ENCODE measurements around the gene CAPN7. TPM values are rescaled to one million over a fixed set of nuclear protein-coding genes. Genes with fewer than 3 reads are reported as not detected.

The CAPN7 gene
- total and polyA plus RNA-seq, 9 donors, result 21.1 to 28.5 (median 23.1) TPM

- no peak for DNase-seq
- Histone ChIP-seq H3K27ac (ENCODE audit: low read length) (no peak overlapping the region), H3K4me1 (ENCODE audit: control insufficient read depth, insufficient read depth, low read length) (peaks cover 6% of the 10 kb centered on the region), H3K9me3 (replicated peaks; ENCODE audit: control insufficient read depth, low read depth, low read length) (no peaks in the 10 kb centered on the region), H3K4me3 (ENCODE audit: low read length) (no peak overlapping the region), H3K27me3 (ENCODE audit: control insufficient read depth, insufficient read depth, low read length) (no peaks in the 10 kb centered on the region), H3K36me3 (ENCODE audit: control insufficient read depth, insufficient read depth, low read length) (no peaks in the 10 kb centered on the region)
- WGBS (ENCODE audit: insufficient coverage), result 97% methylated on average over 8 of the region's 10 CpGs
These were observed 74.9 kb downstream of the CAPN7 start for GRCh38 chr3:15280853-15281532.

- no peaks in the 10 kb centered on the region for H3K36me3 ChIP-seq (ENCODE audit: control insufficient read depth, insufficient read depth, low read length)
- DNase-seq, result no peak
- no peak overlapping the region for H3K4me3 ChIP-seq (ENCODE audit: low read length)
- H3K27me3 ChIP-seq (ENCODE audit: control insufficient read depth, insufficient read depth, low read length), result no peaks in the 10 kb centered on the region
- WGBS (ENCODE audit: insufficient coverage), result 97% methylated on average over 9 of the region's 9 CpGs
- no peak overlapping the region for H3K27ac ChIP-seq (ENCODE audit: low read length)
- no peaks in the 10 kb centered on the region for H3K9me3 ChIP-seq (replicated peaks; ENCODE audit: control insufficient read depth, low read depth, low read length)
- peaks cover 6% of the 10 kb centered on the region for H3K4me1 ChIP-seq (ENCODE audit: control insufficient read depth, insufficient read depth, low read length)
These were observed 75.8 kb downstream of the CAPN7 start for GRCh38 chr3:15281817-15282216.

- no peaks in the 10 kb centered on the region for H3K27me3 ChIP-seq (ENCODE audit: control insufficient read depth, insufficient read depth, low read length)
- no peak overlapping the region for H3K27ac ChIP-seq (ENCODE audit: low read length)
- no peak overlapping the region for H3K4me3 ChIP-seq (ENCODE audit: low read length)
- DNase-seq, result no peak
- no CpG with 5 or more reads among the region's 1 CpG for WGBS (ENCODE audit: insufficient coverage)
- peaks cover 6% of the 10 kb centered on the region for H3K4me1 ChIP-seq (ENCODE audit: control insufficient read depth, insufficient read depth, low read length)
- H3K36me3 ChIP-seq (ENCODE audit: control insufficient read depth, insufficient read depth, low read length), result no peaks in the 10 kb centered on the region
- no peaks in the 10 kb centered on the region for H3K9me3 ChIP-seq (replicated peaks; ENCODE audit: control insufficient read depth, low read depth, low read length)
These were observed 77.7 kb downstream of the CAPN7 start for GRCh38 chr3:15283702-15284101.

- Histone ChIP-seq H3K4me1 (ENCODE audit: control insufficient read depth, insufficient read depth, low read length) (peaks cover 6% of the 10 kb centered on the region), H3K9me3 (replicated peaks; ENCODE audit: control insufficient read depth, low read depth, low read length) (no peaks in the 10 kb centered on the region), H3K36me3 (ENCODE audit: control insufficient read depth, insufficient read depth, low read length) (no peaks in the 10 kb centered on the region), H3K4me3 (ENCODE audit: low read length) (no peak overlapping the region), H3K27me3 (ENCODE audit: control insufficient read depth, insufficient read depth, low read length) (no peaks in the 10 kb centered on the region), H3K27ac (ENCODE audit: low read length) (no peak overlapping the region)
- no peak for DNase-seq
- WGBS (ENCODE audit: insufficient coverage), result no CpG with 5 or more reads among the region's 5 CpGs
These were observed 78.3 kb downstream of the CAPN7 start for GRCh38 chr3:15284121-15284889.

GRCh38 chr3:15286022-15286421 is 80.0 kb downstream of the CAPN7 start:
- Histone ChIP-seq H3K36me3 (ENCODE audit: control insufficient read depth, insufficient read depth, low read length) (no peaks in the 10 kb centered on the region), H3K4me3 (ENCODE audit: low read length) (no peak overlapping the region), H3K27me3 (ENCODE audit: control insufficient read depth, insufficient read depth, low read length) (no peaks in the 10 kb centered on the region), H3K4me1 (ENCODE audit: control insufficient read depth, insufficient read depth, low read length) (peaks cover 8% of the 10 kb centered on the region), H3K9me3 (replicated peaks; ENCODE audit: control insufficient read depth, low read depth, low read length) (no peaks in the 10 kb centered on the region), H3K27ac (ENCODE audit: low read length) (no peak overlapping the region)
- no peak for DNase-seq
- 84% methylated on average over 8 of the region's 8 CpGs for WGBS (ENCODE audit: insufficient coverage)

GRCh38 chr3:15287565-15288330 is 81.7 kb downstream of the CAPN7 start:
- H3K36me3 ChIP-seq (ENCODE audit: control insufficient read depth, insufficient read depth, low read length), result no peaks in the 10 kb centered on the region
- peak; percentile 73 for DNase-seq
- H3K4me1 ChIP-seq (ENCODE audit: control insufficient read depth, insufficient read depth, low read length), result peaks cover 18% of the 10 kb centered on the region
- no peak overlapping the region for H3K27ac ChIP-seq (ENCODE audit: low read length)
- H3K4me3 ChIP-seq (ENCODE audit: low read length), result no peak overlapping the region
- WGBS (ENCODE audit: insufficient coverage), result 63% methylated on average over 13 of the region's 13 CpGs
- no peaks in the 10 kb centered on the region for H3K9me3 ChIP-seq (replicated peaks; ENCODE audit: control insufficient read depth, low read depth, low read length)
- H3K27me3 ChIP-seq (ENCODE audit: control insufficient read depth, insufficient read depth, low read length), result no peaks in the 10 kb centered on the region

GRCh38 chr3:15288331-15289035 is 82.4 kb downstream of the CAPN7 start:
- 94% methylated on average over 7 of the region's 10 CpGs for WGBS (ENCODE audit: insufficient coverage)
- Histone ChIP-seq H3K36me3 (ENCODE audit: control insufficient read depth, insufficient read depth, low read length) (no peaks in the 10 kb centered on the region), H3K9me3 (replicated peaks; ENCODE audit: control insufficient read depth, low read depth, low read length) (no peaks in the 10 kb centered on the region), H3K4me1 (ENCODE audit: control insufficient read depth, insufficient read depth, low read length) (peaks cover 25% of the 10 kb centered on the region), H3K4me3 (ENCODE audit: low read length) (no peak overlapping the region), H3K27me3 (ENCODE audit: control insufficient read depth, insufficient read depth, low read length) (no peaks in the 10 kb centered on the region), H3K27ac (ENCODE audit: low read length) (no peak overlapping the region)
- no peak for DNase-seq

- Histone ChIP-seq H3K9me3 (replicated peaks; ENCODE audit: control insufficient read depth, low read depth, low read length) (no peaks in the 10 kb centered on the region), H3K36me3 (ENCODE audit: control insufficient read depth, insufficient read depth, low read length) (no peaks in the 10 kb centered on the region), H3K4me1 (ENCODE audit: control insufficient read depth, insufficient read depth, low read length) (peaks cover 22% of the 10 kb centered on the region), H3K4me3 (ENCODE audit: low read length) (no peak overlapping the region), H3K27me3 (ENCODE audit: control insufficient read depth, insufficient read depth, low read length) (no peaks in the 10 kb centered on the region), H3K27ac (ENCODE audit: low read length) (no peak overlapping the region)
- peak; percentile 38 for DNase-seq
- 80% methylated on average over 1 of the region's 1 CpG for WGBS (ENCODE audit: insufficient coverage)
These were observed 83.6 kb downstream of the CAPN7 start for GRCh38 chr3:15289661-15290060.

- Histone ChIP-seq H3K27me3 (ENCODE audit: control insufficient read depth, insufficient read depth, low read length) (no peaks in the 10 kb centered on the region), H3K9me3 (replicated peaks; ENCODE audit: control insufficient read depth, low read depth, low read length) (no peaks in the 10 kb centered on the region), H3K36me3 (ENCODE audit: control insufficient read depth, insufficient read depth, low read length) (no peaks in the 10 kb centered on the region), H3K27ac (ENCODE audit: low read length) (no peak overlapping the region), H3K4me3 (ENCODE audit: low read length) (no peak overlapping the region), H3K4me1 (ENCODE audit: control insufficient read depth, insufficient read depth, low read length) (peaks cover 24% of the 10 kb centered on the region)
- WGBS (ENCODE audit: insufficient coverage), result no CpG with 5 or more reads among the region's 3 CpGs
- no peak for DNase-seq
These were observed 84.7 kb downstream of the CAPN7 start for GRCh38 chr3:15290736-15291135.

All from muscle of leg (tissue), 11 donors.